DND-41 (cell line): ENCODE results near the gene CSRP1.

ENCODE experiments used
- ATAC-seq: fragments of 200-7000 bp; cut with Tn5 transposase; 3 replicates; pipeline ENCODE4 v1.9.1; 2021; ENCODE audit warnings: low read depth; ENCODE audit not compliant: insufficient read depth
- DNase-seq: peaks from one replicate; pipeline ENCODE4 v3.0.0-alpha.2; 2020
- H2AFZ ChIP-seq: 2 replicates; pipeline ENCODE4 v1.6.0; 2012; ENCODE audit warnings: low read depth, low read length
- H3K27ac ChIP-seq: 2 replicates; pipeline ENCODE4 v1.5.1; 2012; ENCODE audit warnings: low read length, inconsistent platforms
- H3K27me3 ChIP-seq: fragments of 200-600 bp; sonication (generic); 2 replicates; pipeline ENCODE4 v1.6.0; 2012; ENCODE audit warnings: low read length, mild to moderate bottlenecking, inconsistent platforms; ENCODE audit not compliant: insufficient read depth, poor library complexity
- H3K36me3 ChIP-seq: 2 replicates; pipeline ENCODE4 v1.5.1; 2012; ENCODE audit warnings: low read length, inconsistent platforms; ENCODE audit not compliant: insufficient read depth
- H3K4me1 ChIP-seq: 2 replicates; pipeline ENCODE4 v1.5.1; 2012; ENCODE audit warnings: mild to moderate bottlenecking, low read length; ENCODE audit not compliant: insufficient read depth
- H3K4me2 ChIP-seq: 2 replicates; pipeline ENCODE4 v1.6.0; 2012; ENCODE audit warnings: mild to moderate bottlenecking, moderate library complexity, low read length, inconsistent platforms; ENCODE audit not compliant: insufficient read depth
- H3K4me3 ChIP-seq, 2 experiments: fragments of 200-600 bp in 1 of 2; shearing (Covaris generic) in 1 of 2; 2 replicates each; pipeline ENCODE4 v1.5.1; 2012 to 2016; ENCODE audit warnings: inconsistent platforms in 2 of 2, low read length in 2 of 2, mild to moderate bottlenecking in 2 of 2, low read depth in 1 of 2, moderate library complexity in 1 of 2
- H3K79me2 ChIP-seq: 2 replicates; pipeline ENCODE4 v1.6.0; 2012; ENCODE audit warnings: low read length, inconsistent platforms; ENCODE audit not compliant: insufficient read depth
- H3K9ac ChIP-seq: 2 replicates; pipeline ENCODE4 v1.6.0; 2012; ENCODE audit warnings: low read depth, mild to moderate bottlenecking, inconsistent platforms, low read length, moderate library complexity
- H3K9me3 ChIP-seq: 2 replicates; pipeline ENCODE4 v1.5.1; 2012; ENCODE audit warnings: low read length, moderate library complexity, mild to moderate bottlenecking, inconsistent platforms; ENCODE audit not compliant: insufficient read depth, severe bottlenecking
- H4K20me1 ChIP-seq: 2 replicates; pipeline ENCODE4 v1.6.0; 2012; ENCODE audit warnings: low read length; ENCODE audit not compliant: insufficient read depth
- EZH2 ChIP-seq: IDR thresholded peaks from 3 replicates; pipeline ENCODE4 v1.6.1; 2012; ENCODE audit warnings: borderline replicate concordance, low read depth, mild to moderate bottlenecking, moderate library complexity, low read length, inconsistent platforms; ENCODE audit not compliant: severe bottlenecking
- TF ChIP-seq, protein P1 (sequence below): IDR thresholded peaks from 2 replicates; pipeline ENCODE4 v1.5.1; 2012; ENCODE audit warnings: borderline replicate concordance, low read length, moderate library complexity, mild to moderate bottlenecking; ENCODE audit not compliant: poor library complexity, severe bottlenecking; ENCODE audit errors: extremely low read depth

Gene CSRP1

GRCh38 chr1:201513498-201514243 lies 6.7 kb upstream of the CSRP1 start:
- DNase-seq: no peak

DNA sequence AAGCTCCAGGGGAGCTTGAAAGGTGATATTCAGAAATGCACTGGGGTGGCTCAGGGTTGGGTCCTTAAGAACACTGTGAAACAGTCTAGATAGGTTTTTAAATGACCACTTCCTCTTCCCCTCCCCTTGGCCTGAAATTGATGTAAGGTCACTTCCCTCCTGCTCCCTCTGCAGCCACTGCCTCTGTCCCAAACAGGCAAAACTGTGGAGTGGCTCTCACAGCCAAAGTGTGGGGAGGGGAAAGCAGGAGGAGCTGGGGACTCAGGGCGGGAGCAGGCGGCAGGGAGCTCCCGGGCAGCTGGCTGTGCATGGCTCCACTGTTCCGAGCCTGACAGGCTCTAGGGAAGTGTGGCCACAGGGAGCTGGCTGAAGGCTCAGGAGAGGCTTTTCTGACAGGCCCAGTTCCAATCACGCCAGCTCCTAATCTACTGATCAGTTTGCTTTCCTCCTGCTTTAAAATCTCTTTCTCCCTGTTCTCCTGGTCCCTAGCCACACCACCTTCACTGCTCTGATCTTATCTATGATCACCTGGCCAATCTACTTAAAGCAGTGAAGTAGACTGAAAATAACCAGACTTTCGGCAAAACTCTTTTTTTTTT lies 5.1 kb upstream of the CSRP1 start:
- H4K20me1 ChIP-seq: 0 out of 2 replicates have a peak, but pooled peaks cover 3% of the 10 kb centered on the region
- ATAC-seq (no peak), DNase-seq (no peak)
- H3K27ac ChIP-seq: no peak overlapping the region
- no peak overlapping the region for H3K4me2 ChIP-seq
- peaks cover 6% of the 10 kb centered on the region; the same call in 1 of the 2 replicates for H3K79me2 ChIP-seq
- no peaks in the 10 kb centered on the region for H3K36me3 ChIP-seq
- H3K9me3 ChIP-seq: no peaks in the 10 kb centered on the region
- no peak for TF ChIP-seq EZH2
- TF ChIP-seq, protein P1, sequence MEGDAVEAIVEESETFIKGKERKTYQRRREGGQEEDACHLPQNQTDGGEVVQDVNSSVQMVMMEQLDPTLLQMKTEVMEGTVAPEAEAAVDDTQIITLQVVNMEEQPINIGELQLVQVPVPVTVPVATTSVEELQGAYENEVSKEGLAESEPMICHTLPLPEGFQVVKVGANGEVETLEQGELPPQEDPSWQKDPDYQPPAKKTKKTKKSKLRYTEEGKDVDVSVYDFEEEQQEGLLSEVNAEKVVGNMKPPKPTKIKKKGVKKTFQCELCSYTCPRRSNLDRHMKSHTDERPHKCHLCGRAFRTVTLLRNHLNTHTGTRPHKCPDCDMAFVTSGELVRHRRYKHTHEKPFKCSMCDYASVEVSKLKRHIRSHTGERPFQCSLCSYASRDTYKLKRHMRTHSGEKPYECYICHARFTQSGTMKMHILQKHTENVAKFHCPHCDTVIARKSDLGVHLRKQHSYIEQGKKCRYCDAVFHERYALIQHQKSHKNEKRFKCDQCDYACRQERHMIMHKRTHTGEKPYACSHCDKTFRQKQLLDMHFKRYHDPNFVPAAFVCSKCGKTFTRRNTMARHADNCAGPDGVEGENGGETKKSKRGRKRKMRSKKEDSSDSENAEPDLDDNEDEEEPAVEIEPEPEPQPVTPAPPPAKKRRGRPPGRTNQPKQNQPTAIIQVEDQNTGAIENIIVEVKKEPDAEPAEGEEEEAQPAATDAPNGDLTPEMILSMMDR: no peak
- H3K4me3 ChIP-seq: no peak overlapping the region
- H3K9ac ChIP-seq: no peak overlapping the region
- no peak overlapping the region for H2AFZ ChIP-seq
- peaks cover 10% of the 10 kb centered on the region for H3K4me1 ChIP-seq
- H3K27me3 ChIP-seq: no peaks in the 10 kb centered on the region

More at GRCh38 chr1:201513498-201514243, 6.7 kb upstream of the CSRP1 start:
- Histone ChIP-seq H3K36me3 (no peaks in the 10 kb centered on the region), H3K4me2 (no peak overlapping the region), H3K9me3 (no peaks in the 10 kb centered on the region), H3K79me2 (no peaks in the 10 kb centered on the region), H3K27ac (no peak overlapping the region), H3K27me3 (no peaks in the 10 kb centered on the region), H4K20me1 (0 out of 2 replicates have a peak, but pooled peaks cover 3% of the 10 kb centered on the region), H3K4me3 (no peak overlapping the region), H3K9ac (no peak overlapping the region), H2AFZ (no peak overlapping the region), H3K4me1 (no peaks in the 10 kb centered on the region)
- ATAC-seq: no peak
- no peak for TF ChIP-seq EZH2
- TF ChIP-seq, protein P1: no peak

DNA sequence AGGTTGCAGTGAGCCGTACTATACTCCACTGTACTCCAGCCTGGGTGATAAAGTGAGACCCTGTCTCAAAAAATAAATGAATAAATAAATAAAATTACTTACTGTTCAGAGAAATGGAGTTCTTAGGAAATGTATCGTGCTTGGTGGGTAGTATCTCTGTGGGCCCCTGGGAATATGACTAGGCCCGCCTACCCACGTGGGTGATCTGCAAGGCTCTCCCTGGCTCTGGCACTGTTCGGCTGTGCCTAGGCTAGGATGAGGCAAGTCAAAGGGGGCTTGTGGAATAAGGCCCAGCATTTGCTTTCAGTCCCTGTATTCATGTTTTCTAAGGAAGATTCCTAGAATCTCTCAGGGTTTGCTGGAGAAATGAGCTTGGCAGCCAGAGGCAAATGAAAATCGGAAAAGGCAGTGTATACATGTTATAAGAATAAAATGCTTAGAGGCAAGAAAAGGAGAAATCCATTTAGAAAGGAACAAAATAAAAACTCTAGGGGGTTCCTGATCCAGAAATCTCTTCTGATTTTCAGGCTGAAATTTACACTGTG lies 4.5 kb upstream of the CSRP1 start:
- no peaks in the 10 kb centered on the region for H3K36me3 ChIP-seq
- no peak overlapping the region for H3K4me3 ChIP-seq
- ATAC-seq (no peak), DNase-seq (no peak)
- 0 out of 2 replicates have a peak, but pooled peaks cover 3% of the 10 kb centered on the region for H4K20me1 ChIP-seq
- H3K27ac ChIP-seq: no peak overlapping the region
- TF ChIP-seq EZH2: no peak
- TF ChIP-seq, protein P1: no peak
- no peaks in the 10 kb centered on the region for H3K27me3 ChIP-seq
- H2AFZ ChIP-seq: no peak overlapping the region
- no peaks in the 10 kb centered on the region for H3K9me3 ChIP-seq
- no peak overlapping the region for H3K9ac ChIP-seq
- peaks cover 9% of the 10 kb centered on the region; the same call in 1 of the 2 replicates for H3K79me2 ChIP-seq
- no peak overlapping the region for H3K4me2 ChIP-seq
- peaks cover 11% of the 10 kb centered on the region for H3K4me1 ChIP-seq
